Endodermal cell (in vitro differentiated cells): ENCODE results near the gene FBXW11. TPM values are rescaled to one million over a fixed set of nuclear protein-coding genes. Genes with fewer than 3 reads are reported as not detected.

Source experiments
- DNase-seq: peaks from one replicate; pipeline ENCODE4 v3.0.0-alpha.2; 2017
- H3K27ac ChIP-seq: 2 replicates; pipeline ENCODE4 v1.5.1; 2013; ENCODE audit warnings: mild to moderate bottlenecking, low read depth, low read length, moderate library complexity
- H3K27me3 ChIP-seq: 2 replicates; pipeline ENCODE4 v1.6.1; 2013; ENCODE audit warnings: mild to moderate bottlenecking, low read length, moderate library complexity; ENCODE audit not compliant: insufficient read depth, control insufficient read depth, poor library complexity, severe bottlenecking
- H3K36me3 ChIP-seq: 2 replicates; pipeline ENCODE4 v1.7.0; 2013; ENCODE audit warnings: mild to moderate bottlenecking, low read length, moderate library complexity; ENCODE audit not compliant: control insufficient read depth, insufficient read depth
- H3K4me1 ChIP-seq: one replicate; pipeline ENCODE4 v1.7.0; 2013; ENCODE audit warnings: low read length; ENCODE audit not compliant: control insufficient read depth, insufficient read depth
- H3K4me3 ChIP-seq: 2 replicates; pipeline ENCODE4 v1.5.1; 2013; ENCODE audit warnings: mild to moderate bottlenecking, low read length, moderate library complexity
- H3K9ac ChIP-seq: 2 replicates; pipeline ENCODE4 v1.6.1; 2013; ENCODE audit warnings: mild to moderate bottlenecking, low read length, moderate library complexity; ENCODE audit not compliant: poor library complexity, severe bottlenecking; ENCODE audit errors: extremely low read depth
- H3K9me3 ChIP-seq: 2 replicates; pipeline ENCODE4 v1.6.1; 2013; ENCODE audit warnings: mild to moderate bottlenecking, low read length, moderate library complexity; ENCODE audit not compliant: control insufficient read depth
- H3K27ac Mint-ChIP-seq: 2 replicates; pipeline ENCODE4 v1.8.0; 2020; ENCODE audit warnings: mixed read lengths
- H3K27me3 Mint-ChIP-seq: 2 replicates; pipeline ENCODE4 v1.8.0; 2021; ENCODE audit warnings: mild to moderate bottlenecking, mixed read lengths; ENCODE audit not compliant: insufficient read depth
- H3K36me3 Mint-ChIP-seq: 2 replicates; pipeline ENCODE4 v1.8.0; 2020; ENCODE audit warnings: low read depth, mixed read lengths
- H3K4me1 Mint-ChIP-seq: 2 replicates; pipeline ENCODE4 v1.8.0; 2020; ENCODE audit warnings: mixed read lengths
- H3K4me3 Mint-ChIP-seq: 2 replicates; pipeline ENCODE4 v1.8.0; 2020; ENCODE audit warnings: mild to moderate bottlenecking, moderate library complexity, mixed read lengths
- H3K9me3 Mint-ChIP-seq: 2 replicates; pipeline ENCODE4 v1.8.0; 2020; ENCODE audit warnings: mild to moderate bottlenecking, mixed read lengths
- CTCF ChIP-seq: fragments of 200-600 bp; sonication (generic); conservative IDR thresholded peaks from 2 replicates; pipeline ENCODE4 v1.5.0; 2021; ENCODE audit warnings: antibody characterized with exemption, mild to moderate bottlenecking
- WGBS, 2 experiments: methylation state at CpG; one replicate each; pipeline versions ENCODE4 v1.1.5 to v1.1.7; 2013; ENCODE audit warnings: missing lambda C conversion rate in 2 of 2, mixed read lengths in 1 of 2; ENCODE audit not compliant: insufficient coverage in 1 of 2, insufficient read length in 1 of 2; 5-methylcytosine and 5-hydroxymethylcytosine counted together
- total RNA-seq, 2 donors: library from RNA; stranded (reverse); fragmentation: NEBNext Ultra II Directional in 1 of 2; extraction: Animal tissue kit (Norgen Biotek cat#: 25700) in 1 of 2; gene quantifications; 2 replicates in 1 of 2; 3 replicates in 1 of 2; pipeline ENCODE4 v1.2.1, GENCODE V29; 2021

The FBXW11 gene
- total RNA-seq, 2 donors from 2014 or later = 42.2 to 49.4 TPM

GRCh38 chr5:172050080-172050479, 43.6 kb upstream of the FBXW11 start:
- Mint-ChIP-seq H3K27me3 (no peaks in the 10 kb centered on the region), H3K4me3 (no peak overlapping the region), H3K4me1 (peaks cover 5% of the 10 kb centered on the region), H3K9me3 (no peaks in the 10 kb centered on the region), H3K27ac (no peak overlapping the region), H3K36me3 (peaks cover 4% of the 10 kb centered on the region)
- Histone ChIP-seq H3K9ac (no peak overlapping the region), H3K27ac (no peak overlapping the region), H3K4me3 (no peak overlapping the region), H3K9me3 (no peaks in the 10 kb centered on the region), H3K27me3 (no peaks in the 10 kb centered on the region), H3K36me3 (no peaks in the 10 kb centered on the region), H3K4me1 (peaks cover 6% of the 10 kb centered on the region)
- TF ChIP-seq CTCF = no peak
- DNase-seq = no peak
- 92 to 93% methylated on average over 4 of the region's 4 CpGs for WGBS, 2 experiments

- no peak overlapping the region for H3K4me3 ChIP-seq
- peak; percentile 49 for DNase-seq
- no peak overlapping the region for H3K27ac Mint-ChIP-seq
Observed at GRCh38 chr5:172049226-172049796, 42.9 kb upstream of the FBXW11 start.

GRCh38 chr5:172048539-172049101, 42.2 kb upstream of the FBXW11 start:
- Histone ChIP-seq H3K9ac (no peak overlapping the region), H3K4me3 (no peak overlapping the region), H3K27me3 (no peaks in the 10 kb centered on the region), H3K9me3 (no peaks in the 10 kb centered on the region), H3K27ac (no peak overlapping the region), H3K4me1 (peaks cover 6% of the 10 kb centered on the region), H3K36me3 (no peaks in the 10 kb centered on the region)
- Mint-ChIP-seq H3K27me3 (no peaks in the 10 kb centered on the region), H3K4me1 (peaks cover 5% of the 10 kb centered on the region), H3K36me3 (peaks cover 4% of the 10 kb centered on the region), H3K4me3 (no peak overlapping the region), H3K9me3 (no peaks in the 10 kb centered on the region), H3K27ac (no peak overlapping the region)
- WGBS, 2 experiments = 94 to 100% methylated on average over 7 to 12 of the region's 12 CpGs
- no peak for TF ChIP-seq CTCF
- DNase-seq = no peak

More at GRCh38 chr5:172049226-172049796, 42.9 kb upstream of the FBXW11 start:
- TF ChIP-seq CTCF = peak; percentile 33
- Mint-ChIP-seq H3K4me3 (no peak overlapping the region), H3K36me3 (peaks cover 4% of the 10 kb centered on the region), H3K27me3 (no peaks in the 10 kb centered on the region), H3K4me1 (peaks cover 5% of the 10 kb centered on the region), H3K9me3 (no peaks in the 10 kb centered on the region)
- Histone ChIP-seq H3K9ac (no peak overlapping the region), H3K4me1 (peaks cover 6% of the 10 kb centered on the region), H3K27me3 (no peaks in the 10 kb centered on the region), H3K36me3 (no peaks in the 10 kb centered on the region), H3K27ac (no peak overlapping the region), H3K9me3 (no peaks in the 10 kb centered on the region)
- WGBS, 2 experiments = 83 to 85% methylated on average over 7 to 12 of the region's 12 CpGs
